ENCODE measurements around the gene CNOT4. TPM values are rescaled to one million over a fixed set of nuclear protein-coding genes. Genes with fewer than 3 reads are reported as not detected.

CNOT4 gene
- total and polyA plus RNA-seq, 2 of the 4 experiments (the other 2 are of a cell fraction) = 7.0 to 8.1 TPM

GRCh38 chr7:135359615-135360014 lies 150.3 kb downstream of the CNOT4 start:
- Histone ChIP-seq H3K4ac (ENCODE audit: low read depth, low read length) (no peak overlapping the region), H4K8ac (ENCODE audit: low read depth in 2 of 2, low read length in 2 of 2) (no peak overlapping the region), H3K4me1 (ENCODE audit: control insufficient read depth, insufficient read depth, low read length) (no peaks in the 10 kb centered on the region), H3K4me3 (ENCODE audit: insufficient read depth, low read depth, low read length) (no peak overlapping the region), H3K36me3 (ENCODE audit: control insufficient read depth, insufficient read depth, low read length) (peaks cover 8% of the 10 kb centered on the region; the same call in 1 of the 2 replicates), H3K4me2 (ENCODE audit: low read depth, low read length) (no peak overlapping the region), H4K20me1 (ENCODE audit: insufficient read depth, low read length) (no peaks in the 10 kb centered on the region), H3K9ac (ENCODE audit: low read depth, low read length) (no peak overlapping the region), H3K23ac (ENCODE audit: low read depth, low read length) (no peak overlapping the region), H4K5ac (ENCODE audit: low read depth, low read length) (no peak overlapping the region), H2AK5ac (ENCODE audit: low read depth, low read length) (no peak overlapping the region), H3K9me1 (ENCODE audit: insufficient read depth, low read length) (no peaks in the 10 kb centered on the region), H3K9me3 (ENCODE audit: control insufficient read depth, insufficient read depth, low read length) (no peaks in the 10 kb centered on the region), H4K91ac (ENCODE audit: insufficient read depth, low read depth, low read length) (no peak overlapping the region), H2BK20ac (ENCODE audit: low read depth, low read length) (no peak overlapping the region), H3K27ac (ENCODE audit: insufficient read depth, low read length) (no peak overlapping the region), H2AK9ac (replicated peaks; ENCODE audit: low read depth, low read length, poor library complexity) (no peak overlapping the region), H3K14ac (replicated peaks; ENCODE audit: low read depth, low read length) (no peak overlapping the region), H3K27me3 (ENCODE audit: control insufficient read depth, insufficient read depth, low read length) (no peaks in the 10 kb centered on the region), H2BK15ac (ENCODE audit: low read depth, low read length) (no peak overlapping the region; the same call in 2 of the 3 replicates), H3K79me1 (ENCODE audit: low read depth in 1 of 2, low read length in 2 of 2) (no peaks in the 10 kb centered on the region), H3K18ac (ENCODE audit: low read depth, low read length) (no peak overlapping the region), H3K56ac (ENCODE audit: extremely low read depth, insufficient read depth, low read length) (no peak overlapping the region), H2BK120ac (ENCODE audit: low read depth, low read length) (no peak overlapping the region), H2BK5ac (ENCODE audit: low read depth, low read length, poor library complexity, severe bottlenecking) (no peak overlapping the region), H2AFZ (replicated peaks; ENCODE audit: low read length, poor library complexity) (no peak overlapping the region)
- ChIA-PET CTCF (interaction anchor here (0.6 kb wide), 2 partner anchors 59 to 190 kb away, joined by 4 read pairs; no protein-coding TSS in a partner anchor), POLR2A (ENCODE audit: unreplicated experiment) (no interaction called here)
- TF ChIP-seq POLR2A (IDR thresholded peaks at IDR 0.05; ENCODE audit: low read depth, low read length) = no peak
- no peak for TF ChIP-seq CEBPB (IDR thresholded peaks at IDR 0.05; ENCODE audit: low read depth, low read length)
- no peak for TF ChIP-seq RAD21 (IDR thresholded peaks at IDR 0.05; ENCODE audit: low read length)
- TF ChIP-seq BHLHE40 (IDR thresholded peaks at IDR 0.05; ENCODE audit: low read depth, low read length) = no peak
- no peak for TF ChIP-seq NFE2L2 (IDR thresholded peaks at IDR 0.05; ENCODE audit: low read depth, low read length)
- no peak for TF ChIP-seq MAZ (IDR thresholded peaks at IDR 0.05; ENCODE audit: borderline replicate concordance, low read depth, low read length)
- intact Hi-C loops (cut with micrococcal nuclease) (no loop called here), in situ Hi-C loops (cut with MboI; ENCODE audit: low sequenced_read_pairs) (no loop called here), dilution Hi-C loops (cut with HindIII; ENCODE audit: low sequenced_read_pairs, unreplicated experiment) (no loop called here)
- no peak for ATAC-seq (ENCODE audit: low read depth)
- DNase-seq = no peak
- 0% methylated on average over 1 of the region's 5 CpGs; no CpG with 5 or more reads in 1 of the 2 experiments for WGBS, 2 experiments (ENCODE audit: extremely low coverage in 2 of 2, insufficient read length in 1 of 2)
- no TSS peak for BruUV-seq (replicated peaks)

Measured in IMR-90 (cell line).